ENCODE data around the gene ZNF280B. TPM values are rescaled to one million over a fixed set of nuclear protein-coding genes. Genes with fewer than 3 reads are reported as not detected.

ZNF280B gene
- total and polyA plus RNA-seq, 9 donors = 3.1 to 9.3 (median 4.1) TPM

DNA sequence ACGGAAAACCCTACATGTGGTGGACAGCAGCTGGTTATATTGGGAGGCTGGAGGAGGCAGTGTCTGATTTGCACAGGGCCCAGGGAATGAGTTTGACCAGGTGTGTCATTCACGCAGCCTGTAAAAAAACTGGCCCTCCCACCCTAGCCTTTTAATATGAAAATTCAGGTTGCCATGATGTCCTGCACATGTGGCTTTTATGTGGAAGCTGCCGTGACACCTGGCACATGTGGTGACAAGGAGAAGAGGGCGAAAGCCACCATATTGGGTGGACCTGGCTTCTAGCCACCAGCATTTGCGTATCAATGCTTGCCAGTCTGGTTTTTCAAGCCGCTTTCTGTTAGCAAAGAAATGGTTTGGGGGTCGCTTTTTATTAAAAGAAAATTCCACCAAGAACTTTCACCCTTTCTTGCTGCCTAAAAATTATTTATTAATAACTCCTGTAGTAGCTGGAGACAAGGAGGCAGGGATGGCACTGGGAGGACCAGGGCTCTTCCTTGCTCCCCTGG, 43.4 kb downstream of the ZNF280B start:
- H3K27me3 ChIP-seq (ENCODE audit: control insufficient read depth, insufficient read depth, low read length) = peaks cover 6% of the 10 kb centered on the region
- WGBS (ENCODE audit: insufficient coverage) = 94% methylated on average over 2 of the region's 7 CpGs

DNA sequence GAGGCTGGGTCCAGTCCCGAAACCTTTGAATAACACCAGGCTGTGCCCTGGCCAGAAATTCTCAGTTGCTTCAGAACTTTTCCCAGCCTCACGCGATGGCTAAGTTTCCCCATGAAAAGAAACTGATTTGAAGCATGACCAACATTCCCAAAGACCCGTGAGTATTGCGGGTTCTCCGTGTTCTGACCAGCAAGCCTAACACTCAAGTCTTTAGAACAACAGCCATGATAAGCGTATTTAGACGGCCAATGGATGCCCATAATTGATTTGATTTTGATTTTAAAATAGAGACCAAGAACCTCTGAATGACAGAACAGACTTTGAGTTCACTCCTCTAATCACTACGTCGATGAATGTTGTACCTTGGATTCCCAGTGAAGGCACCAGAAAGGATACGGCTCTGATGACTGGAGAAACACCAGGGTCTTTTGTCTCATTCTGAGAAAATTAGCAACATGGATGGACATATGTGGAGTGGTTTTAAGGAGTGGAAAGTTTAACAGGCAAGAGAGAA, 43.9 kb downstream of the ZNF280B start:
- H3K27me3 ChIP-seq (ENCODE audit: control insufficient read depth, insufficient read depth, low read length) = peaks cover 6% of the 10 kb centered on the region
- WGBS (ENCODE audit: insufficient coverage) = 79% methylated on average over 4 of the region's 11 CpGs
- peaks cover 2% of the 10 kb centered on the region for H3K4me1 ChIP-seq (ENCODE audit: control insufficient read depth, insufficient read depth, low read length)
- no peak overlapping the region for H3K27ac ChIP-seq (ENCODE audit: low read length)
- no peak overlapping the region for H3K4me3 ChIP-seq (ENCODE audit: low read length)
- no peak for DNase-seq
- no peaks in the 10 kb centered on the region for H3K36me3 ChIP-seq (ENCODE audit: control insufficient read depth, insufficient read depth, low read length)
- H3K9me3 ChIP-seq (replicated peaks; ENCODE audit: control insufficient read depth, low read depth, low read length) = peaks cover 14% of the 10 kb centered on the region

More for the DNA sequence above, 43.4 kb downstream of the ZNF280B start:
- Histone ChIP-seq H3K4me1 (ENCODE audit: control insufficient read depth, insufficient read depth, low read length) (peaks cover 2% of the 10 kb centered on the region), H3K27ac (ENCODE audit: low read length) (no peak overlapping the region), H3K9me3 (replicated peaks; ENCODE audit: control insufficient read depth, low read depth, low read length) (peaks cover 8% of the 10 kb centered on the region), H3K36me3 (ENCODE audit: control insufficient read depth, insufficient read depth, low read length) (no peaks in the 10 kb centered on the region), H3K4me3 (ENCODE audit: low read length) (no peak overlapping the region)
- no peak for DNase-seq

DNA sequence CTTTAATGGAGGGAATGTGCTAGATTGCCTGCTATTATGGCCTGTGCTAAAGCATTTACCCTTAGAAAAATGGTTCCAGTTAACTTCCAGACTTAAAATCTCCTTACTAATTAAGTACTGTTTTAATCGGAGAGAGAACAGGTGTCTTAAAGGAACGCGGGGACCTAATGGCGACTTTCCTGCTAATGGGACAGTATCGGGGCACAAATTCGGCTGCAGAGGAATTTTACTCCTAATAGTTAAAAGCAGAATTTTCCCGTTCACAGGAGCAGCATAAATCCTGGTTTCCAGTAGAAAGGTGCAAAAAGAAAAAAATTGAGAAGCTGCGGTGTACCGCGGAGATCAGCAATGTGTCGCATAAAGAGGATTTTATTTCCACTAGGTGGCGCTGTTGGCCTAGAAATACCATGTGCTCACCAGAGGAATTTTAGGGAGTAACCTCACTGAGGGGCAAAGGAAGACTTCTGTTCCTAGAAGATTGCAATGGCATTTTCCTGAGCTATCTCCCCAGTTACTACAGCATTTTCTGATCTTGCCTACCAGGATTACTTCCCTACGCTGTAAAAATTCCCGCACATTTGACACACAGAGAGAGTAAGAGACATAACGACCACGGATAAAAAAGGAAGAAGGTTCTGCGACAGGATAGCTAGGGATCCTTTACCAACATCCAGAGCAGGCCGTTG, 44.5 kb downstream of the ZNF280B start:
- Histone ChIP-seq H3K27ac (ENCODE audit: low read length) (no peak overlapping the region), H3K9me3 (replicated peaks; ENCODE audit: control insufficient read depth, low read depth, low read length) (peaks cover 18% of the 10 kb centered on the region), H3K36me3 (ENCODE audit: control insufficient read depth, insufficient read depth, low read length) (no peaks in the 10 kb centered on the region), H3K4me1 (ENCODE audit: control insufficient read depth, insufficient read depth, low read length) (peaks cover 2% of the 10 kb centered on the region), H3K27me3 (ENCODE audit: control insufficient read depth, insufficient read depth, low read length) (peaks cover 6% of the 10 kb centered on the region), H3K4me3 (ENCODE audit: low read length) (no peak overlapping the region)
- peak; percentile 71 for DNase-seq
- 23% methylated on average over 11 of the region's 18 CpGs for WGBS (ENCODE audit: insufficient coverage)

DNA sequence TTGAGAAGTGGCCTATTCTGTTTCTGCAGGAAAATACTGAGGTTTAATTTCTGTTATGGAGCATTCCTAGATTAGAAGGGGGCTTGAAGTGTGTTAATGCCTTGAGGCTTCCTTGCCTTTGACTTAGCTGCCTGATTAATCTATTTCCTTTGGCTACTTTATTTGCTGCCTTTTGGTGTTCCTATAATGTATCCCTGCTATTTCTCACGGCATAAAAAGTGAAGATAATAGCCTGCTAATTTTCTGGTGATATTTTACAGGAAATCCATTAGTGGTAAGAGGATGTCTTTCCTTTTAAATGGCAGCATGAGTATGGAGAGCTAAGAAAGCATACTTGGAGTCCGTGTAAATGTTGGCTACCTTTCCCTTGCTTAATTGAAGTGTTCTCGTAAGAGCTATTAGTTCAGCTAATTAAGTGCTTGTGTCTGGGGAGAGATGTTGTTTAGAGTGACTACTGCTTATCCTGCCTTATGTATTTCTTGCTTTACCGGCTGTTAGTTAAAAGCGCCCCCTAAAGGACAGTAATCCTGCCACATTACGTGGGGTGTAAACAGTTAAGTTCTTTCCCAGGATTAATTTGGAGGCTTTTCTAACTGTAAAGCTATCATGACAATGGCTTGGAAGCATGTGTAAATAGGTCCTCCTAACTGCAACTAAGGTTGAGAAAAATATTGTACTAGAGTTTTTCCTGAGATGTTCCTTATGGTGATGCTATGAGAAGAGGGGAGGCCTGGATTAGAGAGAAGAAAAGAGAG, 45.6 kb downstream of the ZNF280B start:
- peaks cover 6% of the 10 kb centered on the region for H3K27me3 ChIP-seq (ENCODE audit: control insufficient read depth, insufficient read depth, low read length)
- 40% methylated on average over 2 of the region's 6 CpGs for WGBS (ENCODE audit: insufficient coverage)
- H3K4me1 ChIP-seq (ENCODE audit: control insufficient read depth, insufficient read depth, low read length) = peaks cover 2% of the 10 kb centered on the region
- no peak overlapping the region for H3K4me3 ChIP-seq (ENCODE audit: low read length)
- peaks cover 17% of the 10 kb centered on the region for H3K9me3 ChIP-seq (replicated peaks; ENCODE audit: control insufficient read depth, low read depth, low read length)
- H3K36me3 ChIP-seq (ENCODE audit: control insufficient read depth, insufficient read depth, low read length) = no peaks in the 10 kb centered on the region
- H3K27ac ChIP-seq (ENCODE audit: low read length) = no peak overlapping the region
- no peak for DNase-seq

DNA sequence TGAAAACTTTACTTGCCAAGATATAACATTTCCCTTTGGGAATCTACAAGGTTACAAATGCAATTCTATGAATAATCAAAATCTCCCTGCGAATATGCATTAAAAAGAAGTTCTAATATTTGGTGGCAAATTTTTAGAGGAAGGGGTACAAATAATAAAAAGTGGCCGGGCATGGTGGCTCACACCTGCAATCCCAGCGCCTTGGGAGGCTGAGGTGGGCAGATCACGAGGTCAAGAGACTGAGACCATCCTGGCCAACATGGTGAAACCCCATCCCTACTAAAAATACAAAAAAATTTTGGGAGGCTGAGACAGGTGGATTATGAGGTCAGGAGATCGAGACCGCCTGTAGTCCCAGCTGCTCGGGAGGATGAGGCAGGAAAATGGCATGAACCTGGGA, 47.0 kb downstream of the ZNF280B start:
- Histone ChIP-seq H3K27ac (ENCODE audit: low read length) (no peak overlapping the region), H3K27me3 (ENCODE audit: control insufficient read depth, insufficient read depth, low read length) (peaks cover 6% of the 10 kb centered on the region)

DNA sequence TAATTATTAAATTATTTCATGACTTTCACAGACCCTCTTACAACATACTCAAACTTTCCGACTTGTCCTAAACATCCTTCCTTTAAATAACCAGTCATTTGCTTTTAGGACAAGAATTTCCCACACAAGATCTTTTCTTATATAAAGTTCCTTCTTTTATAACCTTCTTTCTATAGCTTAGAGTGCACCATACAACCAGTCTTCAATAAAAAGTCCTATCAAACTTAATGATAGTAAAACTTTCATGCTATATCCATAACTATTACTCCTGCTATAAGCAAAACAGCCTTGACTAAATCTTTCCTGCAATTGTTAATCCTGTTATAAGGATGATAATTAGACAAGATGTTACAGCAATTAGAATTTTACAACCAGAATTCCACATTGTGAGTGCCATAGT, 47.4 kb downstream of the ZNF280B start:
- Histone ChIP-seq H3K9me3 (replicated peaks; ENCODE audit: control insufficient read depth, low read depth, low read length) (peaks cover 24% of the 10 kb centered on the region), H3K36me3 (ENCODE audit: control insufficient read depth, insufficient read depth, low read length) (no peaks in the 10 kb centered on the region), H3K4me1 (ENCODE audit: control insufficient read depth, insufficient read depth, low read length) (peaks cover 2% of the 10 kb centered on the region), H3K4me3 (ENCODE audit: low read length) (no peak overlapping the region), H3K27me3 (ENCODE audit: control insufficient read depth, insufficient read depth, low read length) (peaks cover 4% of the 10 kb centered on the region), H3K27ac (ENCODE audit: low read length) (no peak overlapping the region)
- WGBS (ENCODE audit: insufficient coverage) = 80% methylated on average over 1 of the region's 1 CpG
- DNase-seq = no peak

More for the DNA sequence above, 47.0 kb downstream of the ZNF280B start:
- no CpG with 5 or more reads among the region's 7 CpGs for WGBS (ENCODE audit: insufficient coverage)
- H3K4me3 ChIP-seq (ENCODE audit: low read length) = no peak overlapping the region
- H3K4me1 ChIP-seq (ENCODE audit: control insufficient read depth, insufficient read depth, low read length) = peaks cover 2% of the 10 kb centered on the region
- H3K36me3 ChIP-seq (ENCODE audit: control insufficient read depth, insufficient read depth, low read length) = no peaks in the 10 kb centered on the region
- peaks cover 24% of the 10 kb centered on the region for H3K9me3 ChIP-seq (replicated peaks; ENCODE audit: control insufficient read depth, low read depth, low read length)
- DNase-seq = no peak

- peaks cover 2% of the 10 kb centered on the region for H3K4me1 ChIP-seq (ENCODE audit: control insufficient read depth, insufficient read depth, low read length)
- H3K9me3 ChIP-seq (replicated peaks; ENCODE audit: control insufficient read depth, low read depth, low read length) = peaks cover 24% of the 10 kb centered on the region
- H3K27ac ChIP-seq (ENCODE audit: low read length) = no peak overlapping the region
- H3K4me3 ChIP-seq (ENCODE audit: low read length) = no peak overlapping the region
- DNase-seq = no peak
- no peaks in the 10 kb centered on the region for H3K36me3 ChIP-seq (ENCODE audit: control insufficient read depth, insufficient read depth, low read length)
- peaks cover 4% of the 10 kb centered on the region for H3K27me3 ChIP-seq (ENCODE audit: control insufficient read depth, insufficient read depth, low read length)
Measured at GRCh38 chr22:22460635-22461034, 47.9 kb downstream of the ZNF280B start.

DNA sequence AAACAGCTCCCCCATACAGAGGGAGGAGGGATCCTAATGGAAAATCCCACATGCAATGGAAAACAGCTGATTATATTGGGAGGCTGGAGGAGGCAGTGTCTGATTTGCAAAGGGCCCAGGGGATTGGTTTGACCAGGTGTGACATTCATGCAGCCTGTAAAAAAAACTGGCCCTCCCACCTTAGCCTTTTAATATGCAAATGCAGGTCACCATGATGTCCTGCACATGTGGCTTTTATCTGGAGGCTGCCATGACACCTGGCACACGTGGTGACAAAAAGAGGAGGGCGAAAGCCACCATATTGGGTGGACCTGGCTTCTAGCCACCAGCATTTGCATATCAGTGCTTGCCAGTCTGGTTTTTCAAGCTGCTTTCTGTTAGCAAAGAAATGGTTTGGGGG, 48.5 kb downstream of the ZNF280B start:
- WGBS (ENCODE audit: insufficient coverage) = 80% methylated on average over 2 of the region's 2 CpGs
- Histone ChIP-seq H3K36me3 (ENCODE audit: control insufficient read depth, insufficient read depth, low read length) (no peaks in the 10 kb centered on the region), H3K4me3 (ENCODE audit: low read length) (no peak overlapping the region), H3K27ac (ENCODE audit: low read length) (no peak overlapping the region), H3K27me3 (ENCODE audit: control insufficient read depth, insufficient read depth, low read length) (peaks cover 4% of the 10 kb centered on the region), H3K9me3 (replicated peaks; ENCODE audit: control insufficient read depth, low read depth, low read length) (peaks cover 24% of the 10 kb centered on the region), H3K4me1 (ENCODE audit: control insufficient read depth, insufficient read depth, low read length) (peaks cover 2% of the 10 kb centered on the region)
- no peak for DNase-seq

DNA sequence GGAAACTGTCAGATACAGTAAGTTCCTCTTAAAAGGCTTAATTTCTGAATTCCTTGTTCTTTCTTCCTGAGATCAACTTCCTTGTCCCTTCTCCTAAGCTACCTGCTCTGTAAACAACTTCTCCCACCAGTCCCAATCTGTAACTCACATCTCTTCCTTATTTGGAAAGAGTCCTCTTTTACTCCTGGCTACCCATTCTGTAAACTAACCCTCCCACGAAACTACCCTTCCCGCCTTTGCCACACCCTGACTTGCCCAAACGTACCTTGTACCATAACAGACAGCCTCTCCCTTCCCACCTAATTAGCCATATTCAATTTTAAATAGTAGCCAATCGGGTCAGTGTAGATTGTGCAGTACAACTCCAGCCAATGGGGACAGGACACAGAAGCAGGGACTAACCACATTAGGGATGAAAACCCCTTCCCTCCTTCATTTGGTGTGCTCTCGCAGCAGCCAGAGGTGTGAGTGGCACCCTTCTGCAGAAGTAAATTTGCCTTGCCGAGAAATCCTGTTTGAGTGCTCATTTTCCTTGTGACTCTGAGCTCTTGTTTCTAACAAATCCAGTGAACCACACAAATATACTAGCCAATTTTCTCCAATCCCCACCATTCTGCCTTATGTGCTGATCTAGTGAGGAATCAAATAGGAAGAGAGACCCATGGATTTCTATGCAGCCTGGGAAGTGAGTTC, 49.5 kb downstream of the ZNF280B start:
- WGBS (ENCODE audit: insufficient coverage) = 94% methylated on average over 4 of the region's 6 CpGs
- Histone ChIP-seq H3K36me3 (ENCODE audit: control insufficient read depth, insufficient read depth, low read length) (no peaks in the 10 kb centered on the region), H3K27me3 (ENCODE audit: control insufficient read depth, insufficient read depth, low read length) (no peaks in the 10 kb centered on the region)

GRCh38 chr22:22458387-22458786, 50.2 kb downstream of the ZNF280B start:
- DNase-seq = no peak

More for the DNA sequence above, 49.5 kb downstream of the ZNF280B start:
- Histone ChIP-seq H3K4me3 (ENCODE audit: low read length) (no peak overlapping the region), H3K9me3 (replicated peaks; ENCODE audit: control insufficient read depth, low read depth, low read length) (peaks cover 24% of the 10 kb centered on the region), H3K4me1 (ENCODE audit: control insufficient read depth, insufficient read depth, low read length) (peaks cover 2% of the 10 kb centered on the region), H3K27ac (ENCODE audit: low read length) (no peak overlapping the region)
- no peak for DNase-seq

More at GRCh38 chr22:22458387-22458786, 50.2 kb downstream of the ZNF280B start:
- Histone ChIP-seq H3K4me1 (ENCODE audit: control insufficient read depth, insufficient read depth, low read length) (no peaks in the 10 kb centered on the region), H3K9me3 (replicated peaks; ENCODE audit: control insufficient read depth, low read depth, low read length) (peaks cover 24% of the 10 kb centered on the region), H3K27ac (ENCODE audit: low read length) (no peak overlapping the region), H3K4me3 (ENCODE audit: low read length) (no peak overlapping the region), H3K36me3 (ENCODE audit: control insufficient read depth, insufficient read depth, low read length) (no peaks in the 10 kb centered on the region), H3K27me3 (ENCODE audit: control insufficient read depth, insufficient read depth, low read length) (no peaks in the 10 kb centered on the region)
- no CpG with 5 or more reads among the region's 2 CpGs for WGBS (ENCODE audit: insufficient coverage)

Measured in muscle of leg (tissue), 11 donors.